HEK293 (cell line): Measurements from ENCODE around the gene CDC25C.
A peak's percentile ranks its signal among the peaks of the same experiment; 100 is the strongest.

ENCODE experiments used
- BCL11A ChIP-seq: fragments of 450-650 bp; formaldehyde crosslinking; IDR thresholded peaks from 2 replicates; pipeline ENCODE4 v1.5.1; 2016; ENCODE audit warnings: low read depth, missing biosample characterization, missing genetic modification characterization
- CTCF ChIP-seq: fragments of 450-650 bp; formaldehyde crosslinking; IDR thresholded peaks from 2 replicates; pipeline ENCODE4 v1.5.1; 2016; ENCODE audit warnings: missing biosample characterization, missing genetic modification characterization
- GLIS1 ChIP-seq: fragments of 450-650 bp; formaldehyde crosslinking; IDR thresholded peaks from 2 replicates; pipeline ENCODE4 v1.5.1; 2016; ENCODE audit warnings: missing biosample characterization, missing genetic modification characterization
- KLF1 ChIP-seq: fragments of 450-650 bp; formaldehyde crosslinking; IDR thresholded peaks from 2 replicates; pipeline ENCODE4 v1.5.1; 2016; ENCODE audit warnings: missing biosample characterization, missing genetic modification characterization
- PBX3 ChIP-seq: sonication (generic); formaldehyde crosslinking; IDR thresholded peaks from 2 replicates; pipeline ENCODE4 v1.8.1; 2022; ENCODE audit warnings: mild to moderate bottlenecking, moderate library complexity, missing genetic modification reagents
- REST ChIP-seq: fragments of 450-650 bp; formaldehyde crosslinking; IDR thresholded peaks from 2 replicates; pipeline ENCODE4 v1.5.1; 2016; ENCODE audit warnings: missing biosample characterization, missing genetic modification characterization
- YY1 ChIP-seq: fragments of 450-650 bp; formaldehyde crosslinking; IDR thresholded peaks from 2 replicates; pipeline ENCODE4 v1.5.1; 2018; ENCODE audit warnings: missing biosample characterization, missing genetic modification characterization
- ZNF148 ChIP-seq: fragments of 450-650 bp; formaldehyde crosslinking; IDR thresholded peaks from 2 replicates; pipeline ENCODE4 v1.5.0; 2017; ENCODE audit warnings: missing biosample characterization, missing genetic modification characterization, borderline replicate concordance
- ZNF24 ChIP-seq: fragments of 450-650 bp; formaldehyde crosslinking; IDR thresholded peaks from 2 replicates; pipeline ENCODE4 v1.5.1; 2016; ENCODE audit warnings: missing biosample characterization, missing genetic modification characterization
- ZNF624 ChIP-seq: fragments of 450-650 bp; formaldehyde crosslinking; IDR thresholded peaks from 2 replicates; pipeline ENCODE4 v1.5.1; 2017; ENCODE audit warnings: missing biosample characterization, missing genetic modification characterization
- ZNF639 ChIP-seq: fragments of 450-650 bp; formaldehyde crosslinking; IDR thresholded peaks from 2 replicates; pipeline ENCODE4 v1.5.1; 2016; ENCODE audit warnings: missing biosample characterization, missing genetic modification characterization

- TF ChIP-seq ZNF639 (tag by site-specific recombination) = peak; percentile 24; the same call in 1 of the 2 replicates
- TF ChIP-seq GLIS1 = peak; percentile 67; the same call in 1 of the 2 replicates
- TF ChIP-seq CTCF (tag by site-specific recombination) = peak; percentile 58; the same call in 1 of the 2 replicates
- TF ChIP-seq BCL11A (tag by site-specific recombination) = no peak
- 0 out of 2 replicates have a peak, but pooled peaks have one; percentile 43 for TF ChIP-seq ZNF148 (tag by site-specific recombination)
- TF ChIP-seq YY1 (tag by site-specific recombination) = peak; percentile 48
- TF ChIP-seq ZNF24 (tag by site-specific recombination) = peak; percentile 5; the same call in 1 of the 2 replicates
- peak; percentile 94 for TF ChIP-seq REST (tag by site-specific recombination)
- TF ChIP-seq PBX3 (CRISPR knock-in tag) = no peak
- no peak; the same call in 1 of the 2 replicates for TF ChIP-seq KLF1 (tag by site-specific recombination)
- TF ChIP-seq ZNF624 (tag by site-specific recombination) = 0 out of 2 replicates have a peak, but pooled peaks have one; percentile 14
These were observed 6.2 kb upstream of the CDC25C start, which contains the start of gene FAM53C for GRCh38 chr5:138337685-138338410.
